ENCODE data around the gene RARRES2.

DNA sequence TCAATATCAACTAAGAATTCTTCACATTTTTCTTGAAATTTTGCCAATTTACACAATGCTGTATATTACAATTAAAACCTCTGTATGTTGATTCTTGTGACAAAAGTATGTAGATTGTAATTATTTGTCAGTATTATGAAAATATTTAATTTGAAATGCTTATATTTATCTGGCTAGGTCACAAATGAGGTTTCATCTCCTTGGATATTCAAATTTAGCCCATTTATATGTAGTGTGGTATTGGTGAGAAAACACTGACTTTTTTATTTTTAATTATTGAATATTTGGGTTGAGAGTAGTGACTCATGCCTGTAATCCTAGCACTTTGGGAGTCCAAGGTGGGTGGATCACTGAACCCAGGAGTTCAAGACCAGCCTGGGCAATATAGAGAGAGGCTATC, 2.9 kb upstream of the RARRES2 start:
- TF ChIP-seq, protein P1, sequence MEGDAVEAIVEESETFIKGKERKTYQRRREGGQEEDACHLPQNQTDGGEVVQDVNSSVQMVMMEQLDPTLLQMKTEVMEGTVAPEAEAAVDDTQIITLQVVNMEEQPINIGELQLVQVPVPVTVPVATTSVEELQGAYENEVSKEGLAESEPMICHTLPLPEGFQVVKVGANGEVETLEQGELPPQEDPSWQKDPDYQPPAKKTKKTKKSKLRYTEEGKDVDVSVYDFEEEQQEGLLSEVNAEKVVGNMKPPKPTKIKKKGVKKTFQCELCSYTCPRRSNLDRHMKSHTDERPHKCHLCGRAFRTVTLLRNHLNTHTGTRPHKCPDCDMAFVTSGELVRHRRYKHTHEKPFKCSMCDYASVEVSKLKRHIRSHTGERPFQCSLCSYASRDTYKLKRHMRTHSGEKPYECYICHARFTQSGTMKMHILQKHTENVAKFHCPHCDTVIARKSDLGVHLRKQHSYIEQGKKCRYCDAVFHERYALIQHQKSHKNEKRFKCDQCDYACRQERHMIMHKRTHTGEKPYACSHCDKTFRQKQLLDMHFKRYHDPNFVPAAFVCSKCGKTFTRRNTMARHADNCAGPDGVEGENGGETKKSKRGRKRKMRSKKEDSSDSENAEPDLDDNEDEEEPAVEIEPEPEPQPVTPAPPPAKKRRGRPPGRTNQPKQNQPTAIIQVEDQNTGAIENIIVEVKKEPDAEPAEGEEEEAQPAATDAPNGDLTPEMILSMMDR (IDR thresholded peaks at IDR 0.05): no peak
- no peak for TF ChIP-seq POLR2A (IDR thresholded peaks at IDR 0.05)
